Activated T-helper 17 cell treated with anti-CD3 and anti-CD28 coated beads, Interleukin-2, amount 50 U/mL, for 72 hours (primary cell): ENCODE data around the gene COL4A5. TPM values are rescaled to one million over a fixed set of nuclear protein-coding genes. Genes with fewer than 3 reads are reported as not detected.

ENCODE experiments used
- ATAC-seq: fragments of 150-1000 bp; cut with Tn5 transposase; replicated peaks from 2 replicates; pipeline ENCODE4 v1.10.0; 2021; ENCODE audit warnings: mild to moderate bottlenecking, moderate library complexity
- H3K27ac Mint-ChIP-seq: one replicate; pipeline ENCODE4 v1.8.0; 2022; ENCODE audit warnings: mixed read lengths
- H3K27me3 Mint-ChIP-seq: one replicate; pipeline ENCODE4 v1.8.0; 2022; ENCODE audit warnings: mixed read lengths
- H3K36me3 Mint-ChIP-seq: one replicate; pipeline ENCODE4 v1.8.0; 2022; ENCODE audit warnings: low read depth, mild to moderate bottlenecking, mixed read lengths
- H3K4me1 Mint-ChIP-seq: one replicate; pipeline ENCODE4 v1.8.0; 2022; ENCODE audit warnings: mixed read lengths
- H3K4me3 Mint-ChIP-seq: one replicate; pipeline ENCODE4 v1.8.0; 2022; ENCODE audit warnings: mild to moderate bottlenecking, mixed read lengths
- H3K9me3 Mint-ChIP-seq: one replicate; pipeline ENCODE4 v1.8.0; 2022; ENCODE audit warnings: mixed read lengths
- total RNA-seq, 2 donors: library from RNA; stranded (reverse); gene quantifications; one replicate each; pipeline ENCODE4 v1.2.3, GENCODE V29; 2022

The COL4A5 gene
- total RNA-seq, 2 donors from 2014 or later, result not detected

GRCh38 chrX:108642273-108642628 is 202.6 kb downstream of the COL4A5 start:
- Mint-ChIP-seq H3K4me3 (no peak overlapping the region), H3K27ac (no peak overlapping the region), H3K36me3 (no peaks in the 10 kb centered on the region), H3K27me3 (no peaks in the 10 kb centered on the region), H3K4me1 (no peaks in the 10 kb centered on the region), H3K9me3 (no peaks in the 10 kb centered on the region)
- no peak for ATAC-seq

GRCh38 chrX:108664701-108665100 is 225.1 kb downstream of the COL4A5 start:
- Mint-ChIP-seq H3K9me3 (no peaks in the 10 kb centered on the region), H3K36me3 (no peaks in the 10 kb centered on the region), H3K27ac (no peak overlapping the region), H3K4me3 (no peak overlapping the region), H3K4me1 (no peaks in the 10 kb centered on the region), H3K27me3 (no peaks in the 10 kb centered on the region)
- no peak for ATAC-seq

GRCh38 chrX:108666101-108666500 is 226.5 kb downstream of the COL4A5 start:
- ATAC-seq, result no peak
- Mint-ChIP-seq H3K9me3 (no peaks in the 10 kb centered on the region), H3K4me3 (no peak overlapping the region), H3K27ac (no peak overlapping the region), H3K36me3 (no peaks in the 10 kb centered on the region), H3K27me3 (no peaks in the 10 kb centered on the region), H3K4me1 (no peaks in the 10 kb centered on the region)

- Mint-ChIP-seq H3K27me3 (no peaks in the 10 kb centered on the region), H3K27ac (no peak overlapping the region), H3K9me3 (no peaks in the 10 kb centered on the region), H3K36me3 (no peaks in the 10 kb centered on the region), H3K4me3 (no peak overlapping the region), H3K4me1 (no peaks in the 10 kb centered on the region)
- no peak for ATAC-seq
Measured at GRCh38 chrX:108671526-108671925, 231.9 kb downstream of the COL4A5 start.

- Mint-ChIP-seq H3K4me1 (no peaks in the 10 kb centered on the region), H3K27me3 (no peaks in the 10 kb centered on the region)
- no peak for ATAC-seq
Measured at GRCh38 chrX:108696690-108697089, 257.1 kb downstream of the COL4A5 start.

GRCh38 chrX:108699368-108699767 is 259.7 kb downstream of the COL4A5 start:
- H3K36me3 Mint-ChIP-seq, result no peaks in the 10 kb centered on the region
- no peak overlapping the region for H3K27ac Mint-ChIP-seq
- no peaks in the 10 kb centered on the region for H3K9me3 Mint-ChIP-seq
- no peaks in the 10 kb centered on the region for H3K27me3 Mint-ChIP-seq
- no peak for ATAC-seq
- H3K4me3 Mint-ChIP-seq, result no peak overlapping the region
- no peaks in the 10 kb centered on the region for H3K4me1 Mint-ChIP-seq

More at GRCh38 chrX:108696690-108697089, 257.1 kb downstream of the COL4A5 start:
- Mint-ChIP-seq H3K27ac (no peak overlapping the region), H3K9me3 (no peaks in the 10 kb centered on the region), H3K36me3 (no peaks in the 10 kb centered on the region), H3K4me3 (no peak overlapping the region)

GRCh38 chrX:108701633-108702032 is 262.0 kb downstream of the COL4A5 start:
- no peak overlapping the region for H3K27ac Mint-ChIP-seq
- H3K9me3 Mint-ChIP-seq, result no peaks in the 10 kb centered on the region
- no peak overlapping the region for H3K4me3 Mint-ChIP-seq
- H3K4me1 Mint-ChIP-seq, result no peaks in the 10 kb centered on the region
- ATAC-seq, result no peak
- no peaks in the 10 kb centered on the region for H3K36me3 Mint-ChIP-seq
- H3K27me3 Mint-ChIP-seq, result no peaks in the 10 kb centered on the region

GRCh38 chrX:108702530-108702929 is 262.9 kb downstream of the COL4A5 start:
- Mint-ChIP-seq H3K27ac (no peak overlapping the region), H3K36me3 (no peaks in the 10 kb centered on the region), H3K27me3 (no peaks in the 10 kb centered on the region), H3K9me3 (no peaks in the 10 kb centered on the region), H3K4me3 (no peak overlapping the region), H3K4me1 (no peaks in the 10 kb centered on the region)
- ATAC-seq, result no peak

GRCh38 chrX:108704839-108705238 is 265.2 kb downstream of the COL4A5 start:
- no peak overlapping the region for H3K27ac Mint-ChIP-seq
- H3K27me3 Mint-ChIP-seq, result no peaks in the 10 kb centered on the region
- no peak overlapping the region for H3K4me3 Mint-ChIP-seq
- H3K36me3 Mint-ChIP-seq, result no peaks in the 10 kb centered on the region
- H3K9me3 Mint-ChIP-seq, result no peaks in the 10 kb centered on the region
- ATAC-seq, result no peak
- H3K4me1 Mint-ChIP-seq, result no peaks in the 10 kb centered on the region

- no peak for ATAC-seq
- Mint-ChIP-seq H3K36me3 (no peaks in the 10 kb centered on the region), H3K4me3 (no peak overlapping the region), H3K27me3 (no peaks in the 10 kb centered on the region), H3K9me3 (no peaks in the 10 kb centered on the region), H3K27ac (no peak overlapping the region), H3K4me1 (no peaks in the 10 kb centered on the region)
Measured at GRCh38 chrX:108712886-108713285, 273.2 kb downstream of the COL4A5 start.

GRCh38 chrX:108722561-108722960 is 282.9 kb downstream of the COL4A5 start:
- Mint-ChIP-seq H3K27ac (no peak overlapping the region), H3K9me3 (no peaks in the 10 kb centered on the region)
- ATAC-seq, result no peak

GRCh38 chrX:108726748-108727147 is 287.1 kb downstream of the COL4A5 start:
- no peak overlapping the region for H3K4me3 Mint-ChIP-seq
- no peaks in the 10 kb centered on the region for H3K4me1 Mint-ChIP-seq
- H3K9me3 Mint-ChIP-seq, result no peaks in the 10 kb centered on the region
- H3K27me3 Mint-ChIP-seq, result peaks cover 4% of the 10 kb centered on the region
- ATAC-seq, result no peak
- H3K27ac Mint-ChIP-seq, result no peak overlapping the region
- no peaks in the 10 kb centered on the region for H3K36me3 Mint-ChIP-seq

More at GRCh38 chrX:108722561-108722960, 282.9 kb downstream of the COL4A5 start:
- Mint-ChIP-seq H3K27me3 (no peaks in the 10 kb centered on the region), H3K4me3 (no peak overlapping the region), H3K36me3 (no peaks in the 10 kb centered on the region), H3K4me1 (no peaks in the 10 kb centered on the region)

GRCh38 chrX:108731153-108731552 is 291.5 kb downstream of the COL4A5 start:
- Mint-ChIP-seq H3K36me3 (no peaks in the 10 kb centered on the region), H3K4me3 (no peak overlapping the region), H3K9me3 (no peaks in the 10 kb centered on the region), H3K27ac (no peak overlapping the region), H3K4me1 (no peaks in the 10 kb centered on the region), H3K27me3 (peaks cover 7% of the 10 kb centered on the region)
- no peak for ATAC-seq

- no peaks in the 10 kb centered on the region for H3K9me3 Mint-ChIP-seq
- no peaks in the 10 kb centered on the region for H3K4me1 Mint-ChIP-seq
- H3K4me3 Mint-ChIP-seq, result no peak overlapping the region
- peaks cover 9% of the 10 kb centered on the region for H3K27me3 Mint-ChIP-seq
- H3K27ac Mint-ChIP-seq, result no peak overlapping the region
- ATAC-seq, result no peak
- H3K36me3 Mint-ChIP-seq, result no peaks in the 10 kb centered on the region
Measured at GRCh38 chrX:108732630-108733321, 293.1 kb downstream of the COL4A5 start.

- H3K4me3 Mint-ChIP-seq, result no peak overlapping the region
- no peak for ATAC-seq
- no peaks in the 10 kb centered on the region for H3K4me1 Mint-ChIP-seq
- no peaks in the 10 kb centered on the region for H3K9me3 Mint-ChIP-seq
- peaks cover 11% of the 10 kb centered on the region for H3K27me3 Mint-ChIP-seq
- H3K27ac Mint-ChIP-seq, result no peak overlapping the region
- no peaks in the 10 kb centered on the region for H3K36me3 Mint-ChIP-seq
Measured at GRCh38 chrX:108734426-108734825, 294.8 kb downstream of the COL4A5 start.
